Gastroesophageal sphincter (tissue), 4 donors: ENCODE results near the gene ANKRD66. TPM values are rescaled to one million over a fixed set of nuclear protein-coding genes. Genes with fewer than 3 reads are reported as not detected.

Experiments
- ATAC-seq: fragments of 150-250 bp; one replicate; pipeline ENCODE4 v1.9.1; 2016; ENCODE audit warnings: mild to moderate bottlenecking, moderate library complexity
- H3K27ac ChIP-seq, 4 donors: fragments of 200-600 bp; sonication (generic) in 3 of 4; 1 replicate in 3 of 4; 2 replicates in 1 of 4; pipeline ENCODE4 v1.5.1; 2016 to 2019
- H3K27me3 ChIP-seq: fragments of 200-600 bp; sonication (generic); one replicate; pipeline ENCODE4 v1.5.1; 2019
- H3K36me3 ChIP-seq, 2 donors: fragments of 200-600 bp; sonication (generic); one replicate each; pipeline ENCODE4 v1.5.1; 2019; ENCODE audit warnings: control low read depth in 1 of 2
- H3K4me1 ChIP-seq, 3 donors: fragments of 200-600 bp; sonication (generic); 1 replicate in 2 of 3; 2 replicates in 1 of 3; pipeline ENCODE4 v1.5.1; 2016 to 2019; ENCODE audit warnings: control low read depth in 2 of 3
- H3K4me3 ChIP-seq, 2 donors: fragments of 200-600 bp; sonication (generic); one replicate each; pipeline ENCODE4 v1.5.1; 2019; ENCODE audit warnings: mild to moderate bottlenecking in 1 of 2, moderate library complexity in 1 of 2
- H3K9me3 ChIP-seq, 3 donors: fragments of 200-600 bp; sonication (generic); one replicate each; pipeline ENCODE4 v1.5.1; 2017 to 2019; ENCODE audit warnings: control low read depth in 2 of 3
- EP300 ChIP-seq: sonication (generic); formaldehyde crosslinking; IDR thresholded peaks from one replicate; pipeline ENCODE4 v1.6.1; 2017; ENCODE audit warnings: antibody characterized with exemption, mild to moderate bottlenecking
- POLR2A ChIP-seq, 2 donors: fragments of 450-650 bp; IDR thresholded peaks; one replicate each; pipeline ENCODE4 v1.6.1; 2017; ENCODE audit warnings: antibody characterized with exemption in 2 of 2, mild to moderate bottlenecking in 2 of 2, moderate library complexity in 1 of 2
- POLR2AphosphoS5 ChIP-seq: sonication (generic); formaldehyde crosslinking; IDR thresholded peaks from one replicate; pipeline ENCODE4 v1.6.1; 2017; ENCODE audit warnings: antibody characterized with exemption
- WGBS, 2 donors: methylation state at CpG; one replicate each; pipeline ENCODE4 v1.1.5; 2018; ENCODE audit warnings: low coverage in 1 of 2; 5-methylcytosine and 5-hydroxymethylcytosine counted together
- total RNA-seq, 4 donors: library from RNA; depleted of rRNA; stranded (reverse); fragments of >200 nt; gene quantifications; one replicate each; pipeline ENCODE4 v1.1.0, GENCODE V29; 2016
- TF ChIP-seq, protein P1 (sequence below), 4 experiments: fragments of 200-600 bp in 2 of 4; fragments of 450-650 bp in 2 of 4; sonication (generic) in 1 of 4; IDR thresholded peaks; one replicate each; pipeline ENCODE4 v1.5.1; 2017 to 2019; ENCODE audit warnings: antibody characterized with exemption in 4 of 4, mild to moderate bottlenecking in 2 of 4, moderate library complexity in 2 of 4

Gene ANKRD66
- total RNA-seq, 4 donors from 2014 or later: 0.15 TPM; not detected in 3

DNA sequence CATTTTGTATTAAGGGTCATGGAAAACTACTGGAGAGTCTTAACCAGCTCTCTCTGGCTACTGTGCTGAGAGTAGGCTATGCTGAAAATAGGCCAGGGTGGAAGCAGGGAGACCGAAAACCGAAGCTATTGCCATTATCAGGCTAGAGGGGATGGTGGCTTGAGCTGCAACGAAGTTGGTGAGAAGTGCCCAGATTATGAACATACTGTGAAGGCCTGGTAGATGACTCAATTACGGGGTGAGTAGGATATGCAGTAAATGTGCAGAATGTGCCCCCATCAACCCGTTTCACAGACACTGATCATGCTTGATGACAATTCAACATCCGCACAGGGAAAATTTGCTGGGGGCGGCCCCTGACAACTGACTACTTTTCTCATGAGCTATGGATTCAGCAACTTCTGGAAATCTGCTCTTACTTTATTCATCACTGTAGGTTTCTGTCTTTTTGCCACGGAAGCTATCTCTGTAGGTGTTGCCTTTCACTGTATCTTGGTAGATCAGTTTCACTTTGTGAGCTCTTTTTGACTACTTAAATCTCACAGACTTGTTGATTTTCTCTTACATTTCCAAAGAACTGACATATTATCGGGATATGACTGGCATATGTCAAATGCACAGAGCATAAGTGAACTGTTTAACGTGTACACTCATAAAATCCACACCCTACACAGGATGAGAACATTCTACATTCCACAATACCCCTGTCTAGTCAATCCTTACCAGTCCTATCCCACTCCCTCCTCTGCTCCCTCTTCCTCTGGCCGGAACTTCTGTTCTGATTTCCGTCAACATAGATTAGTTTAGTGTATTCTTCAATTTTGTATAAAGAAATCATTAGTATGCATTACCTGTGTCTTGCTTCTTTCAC, 31.0 kb downstream of the ANKRD66 start:
- Histone ChIP-seq H3K27ac (no peak overlapping the region), H3K4me1 (no peaks in the 10 kb centered on the region), H3K36me3 (no peaks in the 10 kb centered on the region), H3K9me3 (no peaks in the 10 kb centered on the region), H3K4me3 (no peak overlapping the region), H3K27me3 (no peaks in the 10 kb centered on the region)
- TF ChIP-seq EP300 (no peak), POLR2A (IDR thresholded peaks at IDR 0.05) (no peak), POLR2AphosphoS5 (no peak)
- TF ChIP-seq, protein P1, sequence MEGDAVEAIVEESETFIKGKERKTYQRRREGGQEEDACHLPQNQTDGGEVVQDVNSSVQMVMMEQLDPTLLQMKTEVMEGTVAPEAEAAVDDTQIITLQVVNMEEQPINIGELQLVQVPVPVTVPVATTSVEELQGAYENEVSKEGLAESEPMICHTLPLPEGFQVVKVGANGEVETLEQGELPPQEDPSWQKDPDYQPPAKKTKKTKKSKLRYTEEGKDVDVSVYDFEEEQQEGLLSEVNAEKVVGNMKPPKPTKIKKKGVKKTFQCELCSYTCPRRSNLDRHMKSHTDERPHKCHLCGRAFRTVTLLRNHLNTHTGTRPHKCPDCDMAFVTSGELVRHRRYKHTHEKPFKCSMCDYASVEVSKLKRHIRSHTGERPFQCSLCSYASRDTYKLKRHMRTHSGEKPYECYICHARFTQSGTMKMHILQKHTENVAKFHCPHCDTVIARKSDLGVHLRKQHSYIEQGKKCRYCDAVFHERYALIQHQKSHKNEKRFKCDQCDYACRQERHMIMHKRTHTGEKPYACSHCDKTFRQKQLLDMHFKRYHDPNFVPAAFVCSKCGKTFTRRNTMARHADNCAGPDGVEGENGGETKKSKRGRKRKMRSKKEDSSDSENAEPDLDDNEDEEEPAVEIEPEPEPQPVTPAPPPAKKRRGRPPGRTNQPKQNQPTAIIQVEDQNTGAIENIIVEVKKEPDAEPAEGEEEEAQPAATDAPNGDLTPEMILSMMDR (IDR thresholded peaks at IDR 0.05): no peak
- WGBS, 2 donors: 78 to 91% methylated on average over 9 to 12 of the region's 12 CpGs
- ATAC-seq: no peak

DNA sequence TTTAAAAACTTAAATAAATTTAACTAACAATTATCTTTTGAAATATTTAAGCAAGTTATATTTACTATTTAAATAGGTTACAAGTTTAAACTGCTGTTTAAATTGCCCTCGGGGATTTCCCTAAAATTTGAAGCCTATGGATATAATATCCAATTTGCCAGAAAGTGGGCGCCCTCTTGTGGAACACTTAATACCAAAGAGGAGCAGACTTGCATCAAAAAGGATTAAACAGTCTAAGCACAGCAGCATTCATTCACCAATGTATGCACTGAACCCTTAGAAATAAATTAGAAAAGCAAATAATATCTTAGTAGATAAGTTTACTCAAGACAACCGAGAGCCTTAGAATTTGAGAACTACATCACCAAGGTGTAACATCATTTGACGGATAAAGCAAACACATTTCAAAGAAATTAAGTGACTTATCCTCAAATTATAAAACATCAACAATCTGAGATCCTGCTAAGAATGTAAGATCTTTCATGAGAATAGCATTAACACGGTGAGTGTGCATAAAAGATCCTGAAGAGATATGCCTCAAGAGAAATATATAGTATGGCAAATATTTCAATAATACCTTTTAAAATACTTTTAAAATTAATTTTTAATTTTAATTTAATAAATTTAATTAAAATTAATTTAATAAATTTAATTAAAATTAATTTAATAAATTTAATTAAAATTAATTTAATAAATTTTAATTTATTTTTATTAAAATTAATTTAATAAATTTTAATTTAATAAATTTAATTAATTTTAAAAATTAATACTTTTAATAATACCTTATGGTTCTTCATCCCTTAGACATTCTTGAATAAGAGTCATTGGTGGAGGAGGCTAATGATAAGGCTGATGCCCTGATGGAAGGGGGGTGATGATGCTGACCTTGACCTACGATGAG, 35.0 kb downstream of the ANKRD66 start:
- Histone ChIP-seq H3K9me3 (no peaks in the 10 kb centered on the region), H3K36me3 (no peaks in the 10 kb centered on the region), H3K27me3 (no peaks in the 10 kb centered on the region), H3K4me1 (no peaks in the 10 kb centered on the region), H3K4me3 (no peak overlapping the region), H3K27ac (no peak overlapping the region)
- TF ChIP-seq POLR2A (IDR thresholded peaks at IDR 0.05): no peak
- TF ChIP-seq, protein P1 (IDR thresholded peaks at IDR 0.05): peak; percentile 34 to 58 (median 48)
- ATAC-seq: no peak
- 31 to 33% methylated on average over 6 of the region's 6 CpGs for WGBS, 2 donors

DNA sequence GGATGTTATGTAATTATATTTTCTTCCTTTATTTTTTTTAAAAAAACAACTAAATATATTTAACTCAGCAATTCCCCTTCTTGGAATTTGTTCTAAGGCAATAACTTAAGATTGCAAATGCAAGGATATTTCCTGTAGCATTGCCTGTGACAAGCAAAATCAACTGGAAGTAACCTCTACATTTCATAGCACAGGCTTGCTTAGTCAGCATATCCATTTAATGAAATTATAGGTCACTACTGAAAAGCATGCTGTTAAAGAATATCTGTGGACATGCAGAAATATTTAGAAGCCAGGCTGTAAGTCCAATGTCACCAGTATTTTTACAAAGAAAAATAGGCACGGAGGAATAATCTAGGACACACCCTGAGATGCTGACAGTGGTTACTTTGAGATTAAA, 37.8 kb downstream of the ANKRD66 start:
- Histone ChIP-seq H3K4me3 (no peak overlapping the region), H3K27me3 (no peaks in the 10 kb centered on the region), H3K9me3 (no peaks in the 10 kb centered on the region), H3K36me3 (no peaks in the 10 kb centered on the region), H3K4me1 (no peaks in the 10 kb centered on the region), H3K27ac (no peak overlapping the region)
- ATAC-seq: no peak
- no peak for TF ChIP-seq POLR2A (IDR thresholded peaks at IDR 0.05)
- no peak for TF ChIP-seq POLR2AphosphoS5
- no peak for TF ChIP-seq EP300
- TF ChIP-seq, protein P1 (IDR thresholded peaks at IDR 0.05): no peak
- WGBS, 2 donors: 85 to 100% methylated on average over 1 of the region's 1 CpG

DNA sequence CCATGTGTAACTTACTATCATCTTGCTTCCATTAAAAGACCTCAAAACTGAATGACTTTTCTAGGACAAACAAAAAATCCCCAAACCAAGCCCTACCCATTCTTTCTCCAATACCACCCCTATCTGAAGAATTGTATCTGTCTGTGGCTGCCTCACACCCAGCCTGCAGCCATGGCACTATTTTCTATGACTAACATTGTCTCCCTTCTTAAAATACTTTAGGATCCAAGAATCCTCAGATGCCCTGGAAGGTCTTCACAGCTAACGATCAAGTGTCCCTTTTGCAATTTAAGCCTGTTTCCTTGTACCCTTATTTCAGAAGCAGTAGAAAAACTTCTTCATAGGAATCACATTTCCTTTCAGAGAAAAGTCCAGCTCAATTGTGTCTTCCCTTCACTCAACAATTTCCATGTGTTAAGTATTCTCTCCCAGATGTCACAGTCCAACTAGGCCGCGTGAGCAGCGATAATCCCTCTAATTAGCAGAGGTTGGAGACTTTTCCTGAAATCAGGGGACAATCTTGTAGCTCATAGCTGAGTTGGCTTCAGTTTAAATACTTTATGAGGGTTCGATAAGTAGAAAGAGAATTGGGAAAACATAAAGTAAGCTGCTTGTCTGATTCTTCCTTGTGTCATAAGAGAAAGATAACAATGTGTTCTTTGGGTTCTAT, 41.3 kb downstream of the ANKRD66 start:
- ATAC-seq: no peak
- no peaks in the 10 kb centered on the region for H3K4me1 ChIP-seq
- WGBS, 2 donors: 100% methylated on average over 5 of the region's 5 CpGs; no CpG with 5 or more reads in 1 of the 2 donors

More for the DNA sequence above, 41.3 kb downstream of the ANKRD66 start:
- TF ChIP-seq POLR2AphosphoS5: no peak
- no peak for TF ChIP-seq EP300
- TF ChIP-seq, protein P1 (IDR thresholded peaks at IDR 0.05): no peak
- TF ChIP-seq POLR2A (IDR thresholded peaks at IDR 0.05): no peak
- Histone ChIP-seq H3K27ac (no peak overlapping the region), H3K36me3 (no peaks in the 10 kb centered on the region), H3K27me3 (no peaks in the 10 kb centered on the region), H3K4me3 (no peak overlapping the region), H3K9me3 (no peaks in the 10 kb centered on the region)
